HEK293 (cell line): ENCODE results near the gene PLEKHA4.
A peak's percentile ranks its signal among the peaks of the same experiment; 100 is the strongest.

Experiments used
- CTCF ChIA-PET: fragments of 350-600 bp; formaldehyde crosslinking; extraction: SDS; loops from one replicate; lab custom pipeline; 2021; ENCODE audit warnings: antibody characterized with exemption; lab: Yijun Ruan, JAX
- POLR2A ChIA-PET: fragments of 300-600 bp; formaldehyde crosslinking; extraction: SDS; loops from one replicate; lab custom pipeline; 2020; ENCODE audit warnings: antibody characterized with exemption, inconsistent platforms; lab: Yijun Ruan, JAX
- H3K27ac ChIP-seq: fragments of 200-500 bp; sonication (Bioruptor generic); 2 replicates; pipeline ENCODE4 v1.5.1; 2014; ENCODE audit warnings: low read depth, low read length, control low read depth, inconsistent platforms; ENCODE audit errors: extremely low read depth
- H3K36me3 ChIP-seq, 2 experiments: fragments of 200-500 bp in 1 of 2; sonication (Bioruptor generic) in 1 of 2; 1 replicate in 1 of 2; 2 replicates in 1 of 2; pipeline ENCODE4 v1.5.1; 2014 to 2017; ENCODE audit warnings: inconsistent platforms in 2 of 2, low read length in 2 of 2; ENCODE audit not compliant: control insufficient read depth in 2 of 2, insufficient read depth in 1 of 2
- H3K4me1 ChIP-seq: fragments of 200-500 bp; sonication (Bioruptor generic); 2 replicates; pipeline ENCODE4 v1.5.1; 2014; ENCODE audit warnings: mild to moderate bottlenecking, low read length, inconsistent platforms; ENCODE audit not compliant: control insufficient read depth, insufficient read depth
- H3K4me3 ChIP-seq: 2 replicates; pipeline ENCODE4 v1.5.1; 2011; ENCODE audit warnings: low read depth, mild to moderate bottlenecking, control low read depth, low read length, moderate library complexity
- H3K9me3 ChIP-seq: fragments of 200-500 bp; sonication (Bioruptor generic); 2 replicates; pipeline ENCODE4 v1.5.1; 2014; ENCODE audit warnings: low read depth, low read length, inconsistent platforms; ENCODE audit not compliant: control insufficient read depth, insufficient read depth
- EGR2 ChIP-seq: fragments of 450-650 bp; formaldehyde crosslinking; IDR thresholded peaks from 2 replicates; pipeline ENCODE4 v1.5.1; 2016; ENCODE audit warnings: low read depth, missing biosample characterization, missing genetic modification characterization
- GLI2 ChIP-seq: fragments of 450-650 bp; formaldehyde crosslinking; IDR thresholded peaks from 2 replicates; pipeline ENCODE4; 2017; ENCODE audit warnings: missing biosample characterization, missing genetic modification characterization, low read depth, borderline replicate concordance
- GLIS1 ChIP-seq: fragments of 450-650 bp; formaldehyde crosslinking; IDR thresholded peaks from 2 replicates; pipeline ENCODE4 v1.5.1; 2016; ENCODE audit warnings: missing biosample characterization, missing genetic modification characterization
- WT1 ChIP-seq: fragments of 450-650 bp; formaldehyde crosslinking; IDR thresholded peaks from 2 replicates; pipeline ENCODE4 v1.5.1; 2016; ENCODE audit warnings: missing biosample characterization, missing genetic modification characterization
- ZBTB17 ChIP-seq: fragments of 450-650 bp; formaldehyde crosslinking; IDR thresholded peaks from 2 replicates; pipeline ENCODE4 v1.5.1; 2016; ENCODE audit warnings: missing biosample characterization, missing genetic modification characterization
- ZBTB20 ChIP-seq: fragments of 450-650 bp; formaldehyde crosslinking; IDR thresholded peaks from 2 replicates; pipeline ENCODE4 v1.5.1; 2016; ENCODE audit warnings: missing biosample characterization, missing genetic modification characterization
- ZBTB7A ChIP-seq: fragments of 450-650 bp; formaldehyde crosslinking; IDR thresholded peaks from 2 replicates; pipeline ENCODE4 v1.5.1; 2016; ENCODE audit warnings: low read depth, missing biosample characterization, missing genetic modification characterization
- ZFHX2 ChIP-seq: fragments of 450-650 bp; formaldehyde crosslinking; conservative IDR thresholded peaks from 2 replicates; pipeline ENCODE4 v1.5.1; 2016; ENCODE audit warnings: missing biosample characterization, missing genetic modification characterization
- ZFP69B ChIP-seq: fragments of 450-650 bp; formaldehyde crosslinking; IDR thresholded peaks from 2 replicates; pipeline ENCODE4 v1.5.1; 2016; ENCODE audit warnings: missing biosample characterization, missing genetic modification characterization
- ZIC2 ChIP-seq: fragments of 450-650 bp; formaldehyde crosslinking; IDR thresholded peaks from 2 replicates; pipeline ENCODE4 v1.5.1; 2016; ENCODE audit warnings: missing biosample characterization, missing genetic modification characterization
- ZNF221 ChIP-seq: fragments of 450-650 bp; formaldehyde crosslinking; IDR thresholded peaks from 2 replicates; pipeline ENCODE4 v1.5.1; 2017; ENCODE audit warnings: missing biosample characterization, missing genetic modification characterization, borderline replicate concordance
- ZNF23 ChIP-seq: fragments of 450-650 bp; formaldehyde crosslinking; IDR thresholded peaks from 2 replicates; pipeline ENCODE4 v1.5.1; 2016; ENCODE audit warnings: missing biosample characterization, missing genetic modification characterization, borderline replicate concordance
- ZNF302 ChIP-seq: fragments of 450-650 bp; formaldehyde crosslinking; IDR thresholded peaks from 2 replicates; pipeline ENCODE4 v1.5.1; 2016; ENCODE audit warnings: missing biosample characterization, missing genetic modification characterization, low read depth
- ZNF501 ChIP-seq: fragments of 450-650 bp; formaldehyde crosslinking; IDR thresholded peaks from 2 replicates; pipeline ENCODE4 v1.5.1; 2016; ENCODE audit warnings: missing biosample characterization, missing genetic modification characterization
- ZNF555 ChIP-seq: fragments of 450-650 bp; formaldehyde crosslinking; conservative IDR thresholded peaks from 2 replicates; pipeline ENCODE4 v1.5.1; 2017; ENCODE audit warnings: missing biosample characterization, mild to moderate bottlenecking, missing genetic modification characterization, inconsistent platforms
- ZNF558 ChIP-seq: fragments of 450-650 bp; formaldehyde crosslinking; IDR thresholded peaks from 2 replicates; pipeline ENCODE4 v1.5.1; 2016; ENCODE audit warnings: missing biosample characterization, missing genetic modification characterization
- ZNF626 ChIP-seq: fragments of 450-650 bp; sonication (Bioruptor Pico); formaldehyde crosslinking; IDR thresholded peaks from 2 replicates; pipeline ENCODE4 v1.5.1; 2018; ENCODE audit warnings: missing biosample characterization, missing genetic modification characterization, inconsistent platforms
- TF ChIP-seq, protein P1 (sequence below): fragments of 450-650 bp; formaldehyde crosslinking; IDR thresholded peaks from 2 replicates; pipeline ENCODE4 v1.5.1; 2017; ENCODE audit warnings: missing biosample characterization, missing genetic modification characterization
- TF ChIP-seq, protein P2 (sequence below): fragments of 450-650 bp; formaldehyde crosslinking; IDR thresholded peaks from 2 replicates; pipeline ENCODE4 v1.5.1; 2017; ENCODE audit warnings: missing biosample characterization, mild to moderate bottlenecking, missing genetic modification characterization, moderate library complexity
- TF ChIP-seq, protein P3 (sequence below): fragments of 450-650 bp; formaldehyde crosslinking; IDR thresholded peaks from 2 replicates; pipeline ENCODE4 v1.5.1; 2017; ENCODE audit warnings: missing biosample characterization, missing genetic modification characterization

Gene PLEKHA4

DNA sequence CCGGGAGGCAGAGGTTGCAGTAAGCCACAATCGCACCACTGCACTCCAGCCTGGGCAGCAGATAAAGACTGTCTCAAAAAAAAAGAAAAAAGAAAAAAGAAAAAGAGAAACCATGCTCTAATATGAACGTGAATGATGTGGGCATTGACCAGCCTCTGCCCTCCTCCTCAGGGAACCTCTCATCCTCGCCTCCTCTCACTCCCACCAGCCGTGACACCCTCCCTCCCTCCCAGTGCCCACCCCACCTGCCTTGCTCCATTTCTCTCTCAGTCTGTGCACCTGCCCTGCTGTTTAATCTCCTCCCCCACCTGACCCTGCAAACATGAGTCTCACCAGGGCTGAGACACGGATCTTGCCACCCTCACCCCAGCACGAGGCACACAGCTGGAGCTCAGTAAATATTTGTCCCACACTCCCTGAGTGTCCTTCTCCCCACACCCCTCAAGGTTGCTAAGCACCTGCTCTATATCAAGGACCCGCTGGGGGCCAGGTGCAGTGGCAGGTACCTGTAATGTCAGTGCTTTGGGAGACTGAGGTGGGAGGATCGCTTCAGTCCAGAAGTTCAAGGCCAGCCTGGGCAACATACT is 50.1 kb downstream of the PLEKHA4 start:
- Histone ChIP-seq H3K36me3 (peaks cover 0 to 4% of the 10 kb centered on the region in 2 experiments; a peak in 2 of 3 replicates), H3K4me1 (peaks cover 4% of the 10 kb centered on the region; the same call in 1 of the 2 replicates), H3K27ac (no peak overlapping the region), H3K9me3 (no peaks in the 10 kb centered on the region), H3K4me3 (no peak overlapping the region)
- CTCF ChIA-PET = interaction anchor here (1.0 to 3.2 kb wide), 3 partner anchors 9 to 30 kb away, joined by 3 to 13 read pairs (median 13); no protein-coding TSS in a partner anchor
- POLR2A ChIA-PET = no interaction called here
- TF ChIP-seq ZNF221 (tag by site-specific recombination) (no peak), EGR2 (tag by site-specific recombination) (peak; percentile 68; the same call in 1 of the 2 replicates), ZNF302 (tag by site-specific recombination) (no peak), ZFHX2 (tag by site-specific recombination) (peak; percentile 56), ZIC2 (tag by site-specific recombination) (peak; percentile 50)
- TF ChIP-seq, protein P1, sequence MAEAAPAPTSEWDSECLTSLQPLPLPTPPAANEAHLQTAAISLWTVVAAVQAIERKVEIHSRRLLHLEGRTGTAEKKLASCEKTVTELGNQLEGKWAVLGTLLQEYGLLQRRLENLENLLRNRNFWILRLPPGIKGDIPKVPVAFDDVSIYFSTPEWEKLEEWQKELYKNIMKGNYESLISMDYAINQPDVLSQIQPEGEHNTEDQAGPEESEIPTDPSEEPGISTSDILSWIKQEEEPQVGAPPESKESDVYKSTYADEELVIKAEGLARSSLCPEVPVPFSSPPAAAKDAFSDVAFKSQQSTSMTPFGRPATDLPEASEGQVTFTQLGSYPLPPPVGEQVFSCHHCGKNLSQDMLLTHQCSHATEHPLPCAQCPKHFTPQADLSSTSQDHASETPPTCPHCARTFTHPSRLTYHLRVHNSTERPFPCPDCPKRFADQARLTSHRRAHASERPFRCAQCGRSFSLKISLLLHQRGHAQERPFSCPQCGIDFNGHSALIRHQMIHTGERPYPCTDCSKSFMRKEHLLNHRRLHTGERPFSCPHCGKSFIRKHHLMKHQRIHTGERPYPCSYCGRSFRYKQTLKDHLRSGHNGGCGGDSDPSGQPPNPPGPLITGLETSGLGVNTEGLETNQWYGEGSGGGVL = 0 out of 2 replicates have a peak, but pooled peaks have one; percentile 10

DNA sequence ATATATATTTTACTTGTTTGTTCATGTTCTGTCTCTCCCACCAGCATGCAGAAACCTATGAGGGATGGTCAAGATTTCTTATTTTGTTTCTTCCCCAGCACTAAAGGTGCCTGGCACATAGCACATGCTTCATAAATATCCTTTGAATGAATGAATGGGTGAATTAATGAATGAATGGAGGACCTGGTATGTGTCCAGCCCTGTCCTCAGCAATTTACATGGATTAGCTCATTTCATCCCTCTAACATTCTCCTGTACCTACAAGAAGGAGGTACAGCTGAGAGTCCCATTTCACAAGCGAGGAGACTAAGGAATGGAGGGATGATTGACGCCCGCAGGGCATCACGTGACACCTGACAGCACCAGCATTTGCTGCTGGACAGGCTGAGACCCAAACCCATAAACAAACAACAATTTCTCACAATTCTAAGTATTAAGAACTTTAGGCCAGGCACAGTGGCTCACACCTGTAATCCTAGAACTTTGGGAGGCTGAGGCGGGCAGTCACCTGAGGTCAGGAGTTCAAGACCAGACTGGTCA is 50.8 kb downstream of the PLEKHA4 start:
- H3K9me3 ChIP-seq = no peaks in the 10 kb centered on the region
- no peak overlapping the region for H3K27ac ChIP-seq
- TF ChIP-seq GLIS1 (tag by site-specific recombination) (no peak), GLI2 (tag by site-specific recombination) (no peak), ZNF626 (tag by site-specific recombination) (no peak), ZNF555 (tag by site-specific recombination) (no peak), ZBTB17 (tag by site-specific recombination) (no peak), ZNF23 (tag by site-specific recombination) (no peak), ZBTB20 (tag by site-specific recombination) (no peak), WT1 (no peak), ZNF501 (tag by site-specific recombination) (no peak), ZFP69B (no peak), ZNF558 (tag by site-specific recombination) (no peak), ZBTB7A (no peak)
- TF ChIP-seq, protein P2, sequence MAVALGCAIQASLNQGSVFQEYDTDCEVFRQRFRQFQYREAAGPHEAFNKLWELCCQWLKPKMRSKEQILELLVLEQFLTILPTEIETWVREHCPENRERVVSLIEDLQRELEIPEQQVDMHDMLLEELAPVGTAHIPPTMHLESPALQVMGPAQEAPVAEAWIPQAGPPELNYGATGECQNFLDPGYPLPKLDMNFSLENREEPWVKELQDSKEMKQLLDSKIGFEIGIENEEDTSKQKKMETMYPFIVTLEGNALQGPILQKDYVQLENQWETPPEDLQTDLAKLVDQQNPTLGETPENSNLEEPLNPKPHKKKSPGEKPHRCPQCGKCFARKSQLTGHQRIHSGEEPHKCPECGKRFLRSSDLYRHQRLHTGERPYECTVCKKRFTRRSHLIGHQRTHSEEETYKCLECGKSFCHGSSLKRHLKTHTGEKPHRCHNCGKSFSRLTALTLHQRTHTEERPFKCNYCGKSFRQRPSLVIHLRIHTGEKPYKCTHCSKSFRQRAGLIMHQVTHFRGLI (tag by site-specific recombination) = no peak
- TF ChIP-seq, protein P3, sequence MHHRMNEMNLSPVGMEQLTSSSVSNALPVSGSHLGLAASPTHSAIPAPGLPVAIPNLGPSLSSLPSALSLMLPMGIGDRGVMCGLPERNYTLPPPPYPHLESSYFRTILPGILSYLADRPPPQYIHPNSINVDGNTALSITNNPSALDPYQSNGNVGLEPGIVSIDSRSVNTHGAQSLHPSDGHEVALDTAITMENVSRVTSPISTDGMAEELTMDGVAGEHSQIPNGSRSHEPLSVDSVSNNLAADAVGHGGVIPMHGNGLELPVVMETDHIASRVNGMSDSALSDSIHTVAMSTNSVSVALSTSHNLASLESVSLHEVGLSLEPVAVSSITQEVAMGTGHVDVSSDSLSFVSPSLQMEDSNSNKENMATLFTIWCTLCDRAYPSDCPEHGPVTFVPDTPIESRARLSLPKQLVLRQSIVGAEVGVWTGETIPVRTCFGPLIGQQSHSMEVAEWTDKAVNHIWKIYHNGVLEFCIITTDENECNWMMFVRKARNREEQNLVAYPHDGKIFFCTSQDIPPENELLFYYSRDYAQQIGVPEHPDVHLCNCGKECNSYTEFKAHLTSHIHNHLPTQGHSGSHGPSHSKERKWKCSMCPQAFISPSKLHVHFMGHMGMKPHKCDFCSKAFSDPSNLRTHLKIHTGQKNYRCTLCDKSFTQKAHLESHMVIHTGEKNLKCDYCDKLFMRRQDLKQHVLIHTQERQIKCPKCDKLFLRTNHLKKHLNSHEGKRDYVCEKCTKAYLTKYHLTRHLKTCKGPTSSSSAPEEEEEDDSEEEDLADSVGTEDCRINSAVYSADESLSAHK = no peak
- ChIA-PET CTCF (interaction anchor here (1.0 to 3.2 kb wide), 5 partner anchors 9 to 143 kb away, joined by 3 to 13 read pairs (median 11); no protein-coding TSS in a partner anchor), POLR2A (no interaction called here)
- no peak overlapping the region for H3K4me3 ChIP-seq
- peaks cover 4% of the 10 kb centered on the region; the same call in 1 of the 2 replicates for H3K4me1 ChIP-seq
- H3K36me3 ChIP-seq = peaks cover 0 to 2% of the 10 kb centered on the region in 2 experiments; a peak in 2 of 3 replicates
